Keratinocyte (primary cell): Measurements from ENCODE around the gene ERICH2. TPM values are rescaled to one million over a fixed set of nuclear protein-coding genes. Genes with fewer than 3 reads are reported as not detected.

Experiments
- DNase-seq: peaks from one replicate; pipeline ENCODE4 v3.0.0-alpha.2; 2011; ENCODE audit warnings: low read depth, missing footprints, low spot score
- FAIRE-seq: peaks from 2 replicates; lab custom pipeline; 2011; peaks lifted over from hg19 to GRCh38; lab: Jason Lieb, UNC
- H2AFZ ChIP-seq: 2 replicates; pipeline ENCODE4 v1.6.0; 2012; ENCODE audit warnings: low read length, control low read depth, inconsistent platforms; ENCODE audit not compliant: control insufficient read depth
- H3K27ac ChIP-seq: 2 replicates; pipeline ENCODE4 v1.5.1; 2011; ENCODE audit warnings: low read length; ENCODE audit not compliant: control insufficient read depth, insufficient read depth
- H3K27me3 ChIP-seq: 3 replicates; pipeline ENCODE4 v1.6.0; 2011; ENCODE audit warnings: low read length; ENCODE audit not compliant: control insufficient read depth, insufficient read depth; ENCODE audit errors: extremely low read depth
- H3K36me3 ChIP-seq, 2 experiments: 2 replicates in 1 of 2; 3 replicates in 1 of 2; pipeline ENCODE4 v1.5.1; 2011; ENCODE audit warnings: low read length in 2 of 2, mild to moderate bottlenecking in 1 of 2; ENCODE audit not compliant: control insufficient read depth in 2 of 2, insufficient read depth in 2 of 2; ENCODE audit errors: extremely low read depth in 1 of 2
- H3K4me1 ChIP-seq: 3 replicates; pipeline ENCODE4 v1.5.1; 2011; ENCODE audit warnings: low read length; ENCODE audit not compliant: control insufficient read depth, insufficient read depth; ENCODE audit errors: extremely low read depth
- H3K4me2 ChIP-seq: 3 replicates; pipeline ENCODE4 v1.6.0; 2011; ENCODE audit warnings: low read depth, low read length; ENCODE audit not compliant: control insufficient read depth, insufficient read depth; ENCODE audit errors: extremely low read depth
- H3K4me3 ChIP-seq, 3 experiments: fragments of 200-600 bp in 1 of 3; sonication (generic) in 1 of 3; 2 replicates in 2 of 3; 3 replicates in 1 of 3; pipeline ENCODE4 v1.5.1; 2011 to 2016; ENCODE audit warnings: low read length in 3 of 3, mild to moderate bottlenecking in 3 of 3, control low read depth in 2 of 3, inconsistent platforms in 1 of 3, low read depth in 1 of 3, mixed read lengths in 1 of 3, mixed run types in 1 of 3, moderate library complexity in 1 of 3; ENCODE audit not compliant: control insufficient read depth in 2 of 3, insufficient read depth in 2 of 3; ENCODE audit errors: extremely low read depth in 1 of 3
- H3K79me2 ChIP-seq: 2 replicates; pipeline ENCODE4 v1.6.0; 2012; ENCODE audit warnings: low read length; ENCODE audit not compliant: control insufficient read depth, insufficient read depth
- H3K9ac ChIP-seq: 3 replicates; pipeline ENCODE4 v1.6.0; 2011; ENCODE audit warnings: low read length; ENCODE audit not compliant: control insufficient read depth, insufficient read depth; ENCODE audit errors: extremely low read depth
- H3K9me1 ChIP-seq: 3 replicates; pipeline ENCODE4 v1.6.0; 2011; ENCODE audit warnings: low read length; ENCODE audit not compliant: control insufficient read depth, insufficient read depth; ENCODE audit errors: extremely low read depth
- H3K9me3 ChIP-seq: 2 replicates; pipeline ENCODE4 v1.5.1; 2012; ENCODE audit warnings: low read depth, low read length; ENCODE audit not compliant: control insufficient read depth
- H4K20me1 ChIP-seq: 3 replicates; pipeline ENCODE4 v1.6.0; 2011; ENCODE audit warnings: low read length; ENCODE audit not compliant: control insufficient read depth, insufficient read depth; ENCODE audit errors: extremely low read depth
- EZH2 ChIP-seq: IDR thresholded peaks from one replicate; pipeline ENCODE4 v1.6.1; 2012; ENCODE audit warnings: inconsistent platforms, mild to moderate bottlenecking, low read length, moderate library complexity
- dilution Hi-C: fragments of 300-500 bp; cut with MboI; formaldehyde crosslinking; loops from one replicate; pipeline ENCODE4 v1.7.0; 2020; ENCODE audit warnings: low sequenced_read_pairs; ENCODE audit not compliant: extremely low pct_ligation_motif_present
- polyA minus RNA-seq, 3 experiments: library from RNA; depleted of rRNA, polyadenylated mRNA; stranded (reverse); fragments of >200 nt; gene quantifications; 1 replicate in 1 of 3; 2 replicates in 1 of 3; 3 replicates in 1 of 3; pipeline ENCODE4 v1.2.3, GENCODE V29; 2011
- polyA plus RNA-seq, 5 experiments: library from polyadenylated mRNA; depleted of rRNA in 3 of 5; stranded (reverse) in 3 of 5; stranded (forward) in 1 of 5; unstranded in 1 of 5; fragments of >200 nt; gene quantifications; 1 replicate in 1 of 5; 2 replicates in 3 of 5; 3 replicates in 1 of 5; pipeline versions ENCODE4 v1.2.1 to v1.2.3, GENCODE V29; 2011 to 2012; ENCODE audit warnings: missing spikeins in 2 of 5, low read depth in 1 of 5, low replicate concordance in 1 of 5
- TF ChIP-seq, protein P1 (sequence below), 3 experiments: IDR thresholded peaks in 1 of 3; conservative IDR thresholded peaks in 1 of 3; optimal IDR thresholded peaks in 1 of 3; 2 replicates in 2 of 3; 3 replicates in 1 of 3; pipeline versions ENCODE3 to v1.5.1; 2011; ENCODE audit warnings: low read length in 3 of 3, mild to moderate bottlenecking in 3 of 3, moderate library complexity in 2 of 3, control low read depth in 1 of 3, inconsistent platforms in 1 of 3; ENCODE audit not compliant: insufficient read depth in 2 of 3; ENCODE audit errors: extremely low read depth in 1 of 3

Gene ERICH2, protein sequence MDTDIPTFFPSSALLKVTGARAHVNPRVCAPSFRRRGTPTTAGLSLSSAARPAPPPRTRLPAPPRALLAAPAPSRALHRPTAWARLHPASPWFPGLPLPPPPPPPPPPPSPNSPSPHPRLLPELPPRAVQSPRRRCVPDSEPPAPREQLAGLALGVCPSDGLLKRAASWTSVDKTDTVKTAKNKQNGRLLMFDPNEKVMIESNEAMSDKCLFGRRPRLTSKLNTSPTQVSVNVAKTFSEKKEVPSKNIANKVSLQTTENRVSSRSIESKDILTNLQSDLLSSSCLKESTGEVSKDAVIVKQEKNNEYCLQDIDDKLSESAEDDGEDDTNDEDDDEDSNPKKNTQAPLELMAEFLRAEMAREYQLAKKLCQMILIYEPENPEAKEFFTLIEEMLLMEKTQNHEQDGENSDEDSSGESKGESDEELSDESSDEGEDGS
- polyA plus RNA-seq (0.41 to 1.3 TPM (median 0.45 TPM) in 3 replicates), polyA minus RNA-seq (not detected in 3 replicates)
- polyA plus RNA-seq (2011; ENCODE audit: low read depth): 5.9 TPM
- polyA plus RNA-seq (2011; cell fraction: cytosol; rRNA removed): 0.79 and 1.5 TPM in 2 replicates
- 0.88 TPM in 1 of 2 replicates, not detected in the other for polyA plus RNA-seq (2011; cell fraction: nucleus; rRNA removed)
- polyA plus RNA-seq (2012; ENCODE audit: low replicate concordance): 1.2 and 1.7 TPM in 2 replicates
- polyA minus RNA-seq (2011; cell fraction: cytosol; rRNA and poly(A)+ RNA removed): not detected
- not detected in 2 replicates for polyA minus RNA-seq (2011; cell fraction: nucleus; rRNA and poly(A)+ RNA removed)

- Histone ChIP-seq H3K9me3 (no peaks in the 10 kb centered on the region), H3K79me2 (no peaks in the 10 kb centered on the region), H3K4me3 (peak within 1 kb of the TSS; percentile 86 to 94 (median 88)), H3K27ac (peak within 1 kb of the TSS; percentile 77), H3K36me3 (no peaks in the 10 kb centered on the region), H3K9ac (peak within 1 kb of the TSS; percentile 82), H3K4me2 (peak within 1 kb of the TSS; percentile 95), H2AFZ (peak within 1 kb of the TSS; percentile 91), H3K4me1 (peaks cover 10% of the 10 kb centered on the region), H3K27me3 (no peaks in the 10 kb centered on the region), H3K9me1 (no peaks in the 10 kb centered on the region), H4K20me1 (no peaks in the 10 kb centered on the region)
- no peak for FAIRE-seq
- dilution Hi-C loops: no loop called here
- TF ChIP-seq, protein P1, sequence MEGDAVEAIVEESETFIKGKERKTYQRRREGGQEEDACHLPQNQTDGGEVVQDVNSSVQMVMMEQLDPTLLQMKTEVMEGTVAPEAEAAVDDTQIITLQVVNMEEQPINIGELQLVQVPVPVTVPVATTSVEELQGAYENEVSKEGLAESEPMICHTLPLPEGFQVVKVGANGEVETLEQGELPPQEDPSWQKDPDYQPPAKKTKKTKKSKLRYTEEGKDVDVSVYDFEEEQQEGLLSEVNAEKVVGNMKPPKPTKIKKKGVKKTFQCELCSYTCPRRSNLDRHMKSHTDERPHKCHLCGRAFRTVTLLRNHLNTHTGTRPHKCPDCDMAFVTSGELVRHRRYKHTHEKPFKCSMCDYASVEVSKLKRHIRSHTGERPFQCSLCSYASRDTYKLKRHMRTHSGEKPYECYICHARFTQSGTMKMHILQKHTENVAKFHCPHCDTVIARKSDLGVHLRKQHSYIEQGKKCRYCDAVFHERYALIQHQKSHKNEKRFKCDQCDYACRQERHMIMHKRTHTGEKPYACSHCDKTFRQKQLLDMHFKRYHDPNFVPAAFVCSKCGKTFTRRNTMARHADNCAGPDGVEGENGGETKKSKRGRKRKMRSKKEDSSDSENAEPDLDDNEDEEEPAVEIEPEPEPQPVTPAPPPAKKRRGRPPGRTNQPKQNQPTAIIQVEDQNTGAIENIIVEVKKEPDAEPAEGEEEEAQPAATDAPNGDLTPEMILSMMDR (optimal IDR thresholded peaks at IDR 0.05 in 1 of 3, IDR thresholded peaks at IDR 0.05 in 1 of 3, conservative IDR thresholded peaks at IDR 0.05 in 1 of 3; ENCODE audit: extremely low read depth in 1 of 3, insufficient read depth in 2 of 3, low read length in 3 of 3): peak in 2 of 3 experiments; percentile 14 to 19
- TF ChIP-seq EZH2: no peak
- no peak for DNase-seq
These were observed at the start of gene ERICH2 for GRCh38 chr2:170770008-170770605. ERICH2 (plus strand) TSS chr2:170770378; CDS start chr2:170770682, 304 bp downstream.

DNA sequence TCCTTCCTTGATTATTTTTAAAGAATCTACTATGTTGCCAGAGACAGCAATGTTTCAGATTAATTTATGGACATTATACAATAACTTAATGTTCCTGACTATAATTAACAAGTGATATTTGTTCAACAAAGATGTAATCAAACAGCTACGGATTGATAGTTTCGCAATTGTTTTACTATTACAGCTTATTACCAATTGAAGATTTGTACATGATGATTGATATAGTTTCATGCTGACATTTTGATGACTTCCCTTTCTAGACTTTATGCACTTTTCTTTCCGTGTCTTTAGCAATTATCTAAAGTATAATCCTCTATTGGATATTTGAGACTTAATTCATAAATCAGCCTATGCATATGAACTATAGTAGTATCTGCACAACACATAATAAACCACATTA lies 48.5 kb upstream of the ERICH2 start:
- dilution Hi-C loops: no loop called here
- no peaks in the 10 kb centered on the region for H4K20me1 ChIP-seq
- no peaks in the 10 kb centered on the region for H3K36me3 ChIP-seq
- no peak overlapping the region for H3K27ac ChIP-seq
- H3K9ac ChIP-seq: no peak overlapping the region
- H3K4me1 ChIP-seq: no peaks in the 10 kb centered on the region
- no peak overlapping the region for H2AFZ ChIP-seq
- TF ChIP-seq EZH2: no peak
- TF ChIP-seq, protein P1 (optimal IDR thresholded peaks at IDR 0.05 in 1 of 3, IDR thresholded peaks at IDR 0.05 in 1 of 3, conservative IDR thresholded peaks at IDR 0.05 in 1 of 3; ENCODE audit: extremely low read depth in 1 of 3, insufficient read depth in 2 of 3, low read length in 3 of 3): no peak
- no peaks in the 10 kb centered on the region for H3K79me2 ChIP-seq
- H3K27me3 ChIP-seq: peaks cover 26% of the 10 kb centered on the region
- FAIRE-seq (no peak), DNase-seq (no peak)
- H3K9me1 ChIP-seq: no peaks in the 10 kb centered on the region
- H3K4me2 ChIP-seq: no peak overlapping the region
- H3K9me3 ChIP-seq: no peaks in the 10 kb centered on the region
- H3K4me3 ChIP-seq: no peak overlapping the region
